GM06990 (cell line): ENCODE measurements around the gene KBTBD12.

Experiments used
- DNase-seq: peaks from one replicate; pipeline ENCODE4 v3.0.0-alpha.2; 2011; ENCODE audit not compliant: insufficient read length; ENCODE audit errors: extremely low read depth
- H3K27me3 ChIP-seq: replicated peaks from 2 replicates; pipeline ENCODE4 v1.6.0; 2011; ENCODE audit warnings: low read length; ENCODE audit not compliant: control insufficient read depth, insufficient read depth
- H3K36me3 ChIP-seq: 2 replicates; pipeline ENCODE4 v1.5.1; 2011; ENCODE audit warnings: low read length; ENCODE audit not compliant: control insufficient read depth, insufficient read depth
- H3K4me3 ChIP-seq: replicated peaks from 2 replicates; pipeline ENCODE4 v1.5.1; 2011; ENCODE audit warnings: low read depth, mild to moderate bottlenecking, control low read depth, low read length
- CTCF ChIP-seq: IDR thresholded peaks from 2 replicates; pipeline ENCODE4 v1.5.1; 2011; ENCODE audit warnings: low read length, control low read depth, mild to moderate bottlenecking, inconsistent platforms; ENCODE audit not compliant: insufficient read depth, poor library complexity, severe bottlenecking

Gene KBTBD12

GRCh38 chr3:127964053-127964452, 49.0 kb downstream of the KBTBD12 start:
- TF ChIP-seq CTCF: no peak
- Histone ChIP-seq H3K27me3 (no peaks in the 10 kb centered on the region), H3K4me3 (no peak overlapping the region), H3K36me3 (no peaks in the 10 kb centered on the region)
- DNase-seq: no peak

- H3K4me3 ChIP-seq: no peak overlapping the region
- no peak for TF ChIP-seq CTCF
- no peaks in the 10 kb centered on the region for H3K27me3 ChIP-seq
- H3K36me3 ChIP-seq: no peaks in the 10 kb centered on the region
- no peak for DNase-seq
These were observed 49.8 kb downstream of the KBTBD12 start for GRCh38 chr3:127964816-127965215.

GRCh38 chr3:127967316-127967715, 52.3 kb downstream of the KBTBD12 start:
- Histone ChIP-seq H3K4me3 (no peak overlapping the region), H3K27me3 (no peaks in the 10 kb centered on the region), H3K36me3 (no peaks in the 10 kb centered on the region)
- DNase-seq: no peak
- no peak for TF ChIP-seq CTCF

- no peaks in the 10 kb centered on the region for H3K27me3 ChIP-seq
- no peak for DNase-seq
These were observed 56.0 kb downstream of the KBTBD12 start for GRCh38 chr3:127970966-127971592.

GRCh38 chr3:127974226-127974625, 59.2 kb downstream of the KBTBD12 start:
- DNase-seq: no peak
- Histone ChIP-seq H3K4me3 (no peak overlapping the region), H3K27me3 (no peaks in the 10 kb centered on the region), H3K36me3 (no peaks in the 10 kb centered on the region)
- TF ChIP-seq CTCF: no peak

More at GRCh38 chr3:127970966-127971592, 56.0 kb downstream of the KBTBD12 start:
- no peaks in the 10 kb centered on the region for H3K36me3 ChIP-seq
- H3K4me3 ChIP-seq: no peak overlapping the region
- peak; percentile 74 for TF ChIP-seq CTCF
